WERI-Rb-1 (cell line): ENCODE measurements around the gene ZNF500.
A peak's percentile ranks its signal among the peaks of the same experiment; 100 is the strongest.
"Not testable (repeated sequence)": the region's sequence is repeated elsewhere in the genome, so short reads cannot be mapped to it uniquely, and the experiment has no call there.

Source experiments
- DNase-seq: peaks from one replicate; pipeline ENCODE4 v3.0.0-alpha.2; 2020
- H3K27ac ChIP-seq: fragments of 250-450 bp; sonication (Bioruptor Pico); 2 replicates; pipeline ENCODE4 v1.5.1; 2020; ENCODE audit warnings: mild to moderate bottlenecking, moderate library complexity
- H3K27me3 ChIP-seq: fragments of 250-450 bp; sonication (Bioruptor Pico); 2 replicates; pipeline ENCODE4 v1.5.1; 2021; ENCODE audit warnings: mild to moderate bottlenecking, low read depth, moderate library complexity; ENCODE audit not compliant: insufficient read depth, severe bottlenecking
- H3K36me3 ChIP-seq: fragments of 250-450 bp; sonication (Bioruptor Pico); 2 replicates; pipeline ENCODE4 v1.5.1; 2020; ENCODE audit warnings: mild to moderate bottlenecking, moderate library complexity
- H3K4me3 ChIP-seq: 2 replicates; pipeline ENCODE4 v1.5.1; 2011; ENCODE audit warnings: low read depth, mild to moderate bottlenecking, control low read depth, low read length
- H3K9me3 ChIP-seq: fragments of 250-450 bp; sonication (Bioruptor Pico); 2 replicates; pipeline ENCODE4 v1.5.1; 2021; ENCODE audit warnings: mild to moderate bottlenecking, moderate library complexity; ENCODE audit not compliant: severe bottlenecking
- TF ChIP-seq, protein P1 (sequence below): IDR thresholded peaks from 2 replicates; pipeline ENCODE4 v1.5.1; 2011; ENCODE audit warnings: low read depth, mild to moderate bottlenecking, control low read depth, inconsistent platforms, low read length

The ZNF500 gene

DNA sequence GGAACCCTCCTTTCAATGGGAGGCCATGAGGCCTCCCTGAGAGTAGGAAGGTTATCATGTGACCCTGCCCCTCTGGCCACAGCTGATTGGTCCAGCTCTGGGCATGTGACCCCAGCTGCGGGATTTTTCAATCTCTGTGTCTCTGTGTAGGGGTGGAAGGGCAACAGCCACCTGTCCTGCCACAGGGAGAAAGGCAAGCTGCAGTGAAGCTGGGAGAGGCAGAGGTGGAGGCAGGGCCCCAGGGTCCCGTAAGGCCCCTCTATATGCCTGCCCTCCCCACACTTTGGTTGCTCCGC lies 21.7 kb downstream of the ZNF500 start:
- DNase-seq, result no peak
- TF ChIP-seq, protein P1, sequence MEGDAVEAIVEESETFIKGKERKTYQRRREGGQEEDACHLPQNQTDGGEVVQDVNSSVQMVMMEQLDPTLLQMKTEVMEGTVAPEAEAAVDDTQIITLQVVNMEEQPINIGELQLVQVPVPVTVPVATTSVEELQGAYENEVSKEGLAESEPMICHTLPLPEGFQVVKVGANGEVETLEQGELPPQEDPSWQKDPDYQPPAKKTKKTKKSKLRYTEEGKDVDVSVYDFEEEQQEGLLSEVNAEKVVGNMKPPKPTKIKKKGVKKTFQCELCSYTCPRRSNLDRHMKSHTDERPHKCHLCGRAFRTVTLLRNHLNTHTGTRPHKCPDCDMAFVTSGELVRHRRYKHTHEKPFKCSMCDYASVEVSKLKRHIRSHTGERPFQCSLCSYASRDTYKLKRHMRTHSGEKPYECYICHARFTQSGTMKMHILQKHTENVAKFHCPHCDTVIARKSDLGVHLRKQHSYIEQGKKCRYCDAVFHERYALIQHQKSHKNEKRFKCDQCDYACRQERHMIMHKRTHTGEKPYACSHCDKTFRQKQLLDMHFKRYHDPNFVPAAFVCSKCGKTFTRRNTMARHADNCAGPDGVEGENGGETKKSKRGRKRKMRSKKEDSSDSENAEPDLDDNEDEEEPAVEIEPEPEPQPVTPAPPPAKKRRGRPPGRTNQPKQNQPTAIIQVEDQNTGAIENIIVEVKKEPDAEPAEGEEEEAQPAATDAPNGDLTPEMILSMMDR, result no peak
- peak overlapping the region; percentile 39; the same call in 1 of the 2 replicates for H3K27ac ChIP-seq

DNA sequence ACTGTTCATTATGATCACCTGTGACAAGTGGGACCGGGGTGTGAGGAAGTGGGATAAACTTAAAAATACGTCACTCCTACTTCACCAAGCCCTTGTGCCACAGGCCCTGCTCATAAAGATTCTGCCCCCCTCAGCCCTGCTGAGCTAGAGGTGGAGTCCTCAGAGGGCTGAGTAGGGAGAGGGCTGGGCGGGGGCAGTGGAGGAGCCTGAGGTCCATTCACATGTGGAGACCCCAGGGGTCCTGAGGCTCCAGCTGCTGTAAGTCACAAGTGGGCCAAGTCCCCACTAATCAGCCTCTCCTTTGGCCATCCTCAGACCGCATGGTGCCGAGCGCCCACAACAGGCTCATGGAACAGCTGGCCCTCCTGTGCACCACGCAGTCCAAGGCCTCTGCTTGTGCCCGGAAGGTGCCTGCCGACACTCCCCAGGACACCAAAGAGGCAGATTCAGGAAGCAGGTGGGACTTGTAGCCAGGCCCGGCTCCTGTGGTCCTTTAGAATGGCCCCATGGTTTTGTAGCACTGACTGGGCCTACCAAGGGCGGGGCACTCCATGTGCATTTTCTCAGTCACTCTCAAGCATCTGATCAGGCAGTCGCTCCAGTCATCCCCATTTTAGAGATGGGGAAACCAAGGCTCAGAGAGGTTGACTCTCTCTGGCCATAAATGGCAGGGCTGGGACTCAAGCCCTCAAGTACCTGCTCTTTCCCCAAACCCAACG lies 22.2 kb downstream of the ZNF500 start:
- no peaks in the 10 kb centered on the region for H3K9me3 ChIP-seq
- peaks cover 5% of the 10 kb centered on the region for H3K36me3 ChIP-seq
- TF ChIP-seq, protein P1, result no peak
- H3K4me3 ChIP-seq, result no peak overlapping the region
- no peak overlapping the region for H3K27ac ChIP-seq
- H3K27me3 ChIP-seq, result no peaks in the 10 kb centered on the region
- no peak for DNase-seq

More for the DNA sequence above, 21.7 kb downstream of the ZNF500 start:
- H3K36me3 ChIP-seq, result peaks cover 8% of the 10 kb centered on the region
- no peaks in the 10 kb centered on the region for H3K9me3 ChIP-seq
- H3K27me3 ChIP-seq, result no peaks in the 10 kb centered on the region
- no peak overlapping the region for H3K4me3 ChIP-seq

DNA sequence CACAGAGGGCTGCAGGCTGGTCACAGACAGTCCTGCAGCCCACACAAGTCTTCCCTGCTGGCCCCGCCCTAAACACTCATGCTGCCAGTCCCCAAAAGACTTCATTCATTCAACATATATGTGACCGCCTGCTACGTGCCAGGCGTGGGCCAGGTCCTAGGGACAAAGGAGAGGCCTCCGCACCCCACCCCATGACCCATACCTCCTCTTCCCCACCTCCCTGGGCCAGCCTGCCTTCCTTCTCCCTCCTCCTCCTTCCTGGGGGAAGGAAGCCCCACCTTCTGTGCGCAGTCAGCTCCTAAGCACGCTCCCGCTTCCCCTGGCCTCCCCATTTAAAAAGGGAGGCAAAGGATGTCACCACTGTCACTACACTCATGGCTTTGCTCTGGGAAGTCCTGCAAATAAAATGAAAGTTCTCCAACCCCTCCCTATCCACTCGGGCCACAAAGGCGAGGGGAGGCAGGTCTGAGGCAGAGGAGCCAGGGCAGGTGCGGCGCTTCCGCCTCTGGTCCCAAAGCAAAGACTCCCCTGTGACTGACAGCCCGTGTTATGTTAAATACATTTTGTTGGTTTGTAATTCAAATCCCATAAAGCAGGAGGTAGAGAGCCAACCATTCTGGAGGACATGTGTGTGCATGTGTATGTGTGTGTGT lies 23.6 kb downstream of the ZNF500 start:
- DNase-seq, result no peak
- no peak overlapping the region for H3K4me3 ChIP-seq

DNA sequence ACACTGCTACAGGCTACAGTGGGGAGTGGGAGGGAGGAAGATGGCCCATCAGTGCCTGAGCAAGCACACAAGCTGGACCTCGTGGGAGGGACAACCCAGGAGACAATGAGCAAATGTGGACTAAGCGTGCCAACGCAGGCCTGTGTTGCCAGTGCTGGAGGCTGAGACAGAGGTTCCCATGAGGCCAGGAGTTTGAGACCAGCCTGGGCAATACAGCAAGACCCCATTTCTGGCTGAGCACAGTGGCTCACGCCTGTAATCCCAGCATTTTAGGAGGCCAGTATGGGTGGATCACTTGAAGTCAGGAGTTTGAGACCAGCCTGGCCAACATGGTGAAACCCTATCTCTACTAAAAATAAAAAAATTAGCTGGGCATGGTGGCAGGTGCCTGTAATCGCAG lies 28.6 kb downstream of the ZNF500 start:
- not testable (repeated sequence) for H3K27me3 ChIP-seq, H3K4me3 ChIP-seq, H3K36me3 ChIP-seq, DNase-seq, H3K27ac ChIP-seq, H3K9me3 ChIP-seq

More for the DNA sequence above, 23.6 kb downstream of the ZNF500 start:
- Histone ChIP-seq H3K27me3 (no peaks in the 10 kb centered on the region), H3K27ac (no peak overlapping the region), H3K36me3 (no peaks in the 10 kb centered on the region), H3K9me3 (no peaks in the 10 kb centered on the region)
- TF ChIP-seq, protein P1, result no peak

DNA sequence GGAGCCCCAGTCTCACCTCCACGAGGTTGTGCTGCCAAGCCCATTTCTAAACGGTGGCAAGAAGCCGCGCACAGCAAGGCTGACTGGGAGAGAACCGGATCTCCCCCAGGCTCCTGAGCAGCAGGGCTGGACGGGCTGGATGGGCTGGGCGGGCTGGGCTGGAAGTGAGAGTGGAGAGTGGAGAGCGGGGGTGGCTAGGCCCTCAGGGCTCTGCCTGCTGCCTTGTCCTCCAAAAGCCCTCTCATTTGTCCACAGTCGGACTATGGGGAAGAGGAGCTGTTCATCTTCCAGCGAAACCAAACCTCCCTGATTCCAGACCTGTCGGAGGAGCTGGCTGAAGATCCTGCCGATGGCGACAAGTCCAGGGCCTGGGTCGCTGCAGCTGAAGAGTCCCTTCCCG lies 29.4 kb downstream of the ZNF500 start:
- DNase-seq, result no peak
- no peaks in the 10 kb centered on the region for H3K27me3 ChIP-seq
- H3K9me3 ChIP-seq, result no peaks in the 10 kb centered on the region
- H3K4me3 ChIP-seq, result no peak overlapping the region
- no peak overlapping the region for H3K27ac ChIP-seq
- H3K36me3 ChIP-seq, result no peaks in the 10 kb centered on the region
- TF ChIP-seq, protein P1, result no peak

DNA sequence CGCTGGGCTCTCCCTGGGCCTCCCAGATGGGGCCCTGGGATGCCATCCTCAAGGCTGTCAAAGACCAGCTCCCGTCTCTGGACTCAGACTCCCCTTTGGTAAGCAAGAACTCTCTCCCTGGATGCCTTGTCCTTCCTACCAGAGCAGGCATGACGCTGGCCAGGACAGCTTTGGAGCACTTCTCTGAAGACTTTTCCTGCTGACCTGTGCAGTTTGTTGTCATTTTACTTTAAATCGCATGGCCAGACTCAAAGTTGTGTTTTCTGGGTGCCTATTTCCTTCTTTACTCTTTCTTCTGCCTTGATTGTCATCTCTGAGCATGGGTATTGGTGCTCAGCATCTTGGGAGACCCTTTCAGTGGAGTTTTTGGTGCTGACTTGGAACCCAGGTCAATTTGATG lies 30.4 kb downstream of the ZNF500 start:
- no peak for DNase-seq
- TF ChIP-seq, protein P1, result no peak
- no peaks in the 10 kb centered on the region for H3K9me3 ChIP-seq
- no peak overlapping the region for H3K27ac ChIP-seq
- no peak overlapping the region for H3K4me3 ChIP-seq
- no peaks in the 10 kb centered on the region for H3K27me3 ChIP-seq
- no peaks in the 10 kb centered on the region; the same call in 1 of the 2 replicates for H3K36me3 ChIP-seq
